SK-N-SH (cell line): ENCODE measurements around the gene ZSCAN2. TPM values are rescaled to one million over a fixed set of nuclear protein-coding genes. Genes with fewer than 3 reads are reported as not detected.

Experiments used
- CTCF ChIA-PET: fragments of 300-600, 350-600 bp; formaldehyde crosslinking; extraction: SDS; loops from one replicate; lab custom pipeline; 2021; lab: Yijun Ruan, JAX
- POLR2A ChIA-PET: fragments of 350-600 bp; sonication (Branson Sonifier 250); formaldehyde crosslinking; extraction: SDS; loops from one replicate; lab custom pipeline; 2020; ENCODE audit warnings: antibody characterized with exemption, inconsistent platforms; lab: Yijun Ruan, JAX
- DNase-seq: peaks from one replicate; pipeline ENCODE4 v3.0.0; 2012
- H2AFZ ChIP-seq: fragments of 200-600 bp; sonication (generic); 2 replicates; pipeline ENCODE4 v1.8.1; 2016; ENCODE audit warnings: antibody characterized with exemption, mild to moderate bottlenecking, low read depth
- H3F3A ChIP-seq: fragments of 200-600 bp; sonication (generic); replicated peaks from 2 replicates; pipeline ENCODE3; 2016; ENCODE audit warnings: antibody characterized with exemption, mild to moderate bottlenecking; ENCODE audit not compliant: insufficient read depth
- H3K27ac ChIP-seq, 2 experiments: fragments of 200-500 bp in 1 of 2; fragments of 200-600 bp in 1 of 2; sonication (Bioruptor generic) in 1 of 2; sonication (generic), shearing (Covaris generic) in 1 of 2; 2 replicates each; pipeline versions ENCODE4 v1.5.1 to v1.6.1; 2014 to 2016; ENCODE audit warnings: low read depth in 2 of 2, inconsistent platforms in 1 of 2, low read length in 1 of 2, mild to moderate bottlenecking in 1 of 2, mixed read lengths in 1 of 2
- H3K27me3 ChIP-seq: fragments of 200-600 bp; sonication (generic), shearing (Covaris generic); 2 replicates; pipeline ENCODE4 v1.6.1; 2016; ENCODE audit warnings: mixed run types; ENCODE audit not compliant: insufficient read depth
- H3K36me3 ChIP-seq, 2 experiments: fragments of 200-500 bp in 1 of 2; fragments of 200-600 bp in 1 of 2; sonication (Bioruptor generic) in 1 of 2; sonication (generic) in 1 of 2; replicated peaks in 1 of 2; 2 replicates each; pipeline versions ENCODE3 to v1.5.1; 2014 to 2016; ENCODE audit warnings: low read length in 1 of 2, mild to moderate bottlenecking in 1 of 2; ENCODE audit not compliant: insufficient read depth in 2 of 2, control insufficient read depth in 1 of 2
- H3K4me1 ChIP-seq, 2 experiments: fragments of 200-500 bp in 1 of 2; fragments of 200-600 bp in 1 of 2; sonication (Bioruptor generic) in 1 of 2; sonication (generic), shearing (Covaris generic) in 1 of 2; 2 replicates each; pipeline versions ENCODE4 v1.5.1 to v1.6.1; 2014 to 2016; ENCODE audit warnings: low read depth in 1 of 2, low read length in 1 of 2, mixed run types in 1 of 2; ENCODE audit not compliant: insufficient read depth in 2 of 2, control insufficient read depth in 1 of 2
- H3K4me2 ChIP-seq: fragments of 200-600 bp; sonication (generic), shearing (Covaris generic); 2 replicates; pipeline ENCODE4 v1.6.1; 2017; ENCODE audit warnings: mixed run types
- H3K4me3 ChIP-seq, 2 experiments: fragments of 200-500 bp in 1 of 2; fragments of 200-600 bp in 1 of 2; sonication (Bioruptor generic) in 1 of 2; sonication (generic), shearing (Covaris generic) in 1 of 2; 2 replicates each; pipeline versions ENCODE4 v1.5.1 to v1.8.1; 2014 to 2016; ENCODE audit warnings: low read depth in 2 of 2, inconsistent platforms in 1 of 2, low read length in 1 of 2, mild to moderate bottlenecking in 1 of 2, mixed read lengths in 1 of 2, moderate library complexity in 1 of 2
- H3K79me2 ChIP-seq: fragments of 200-600 bp; sonication (generic); 2 replicates; pipeline ENCODE4 v1.8.1; 2017; ENCODE audit warnings: mild to moderate bottlenecking; ENCODE audit not compliant: insufficient read depth
- H3K9ac ChIP-seq: fragments of 200-600 bp; sonication (generic); 2 replicates; pipeline ENCODE4 v1.6.1; 2017; ENCODE audit warnings: mixed run types
- H3K9me2 ChIP-seq: fragments of 200-600 bp; sonication (generic); 2 replicates; pipeline ENCODE4 v1.6.1; 2017; ENCODE audit warnings: mixed run types
- H3K9me3 ChIP-seq: fragments of 200-600 bp; sonication (generic); 2 replicates; pipeline ENCODE4 v1.6.1; 2017; ENCODE audit warnings: mixed run types, mild to moderate bottlenecking, moderate library complexity
- H4K20me1 ChIP-seq: fragments of 200-600 bp; sonication (generic); 2 replicates; pipeline ENCODE4 v1.6.1; 2017; ENCODE audit warnings: mild to moderate bottlenecking, mixed run types; ENCODE audit not compliant: insufficient read depth
- CHD2 ChIP-seq: fragments of 150-350 bp; IDR thresholded peaks from 2 replicates; pipeline ENCODE4 v1.6.1; 2018; ENCODE audit warnings: low read length; ENCODE audit not compliant: partially characterized antibody
- ELF1 ChIP-seq: IDR thresholded peaks from 2 replicates; pipeline ENCODE4 v1.4.0; 2012
- EZH2phosphoT487 ChIP-seq: fragments of 200-600 bp; sonication (generic); IDR thresholded peaks from 2 replicates; pipeline ENCODE4 v1.6.1; 2017; ENCODE audit warnings: low read depth, mixed run types, mild to moderate bottlenecking, antibody characterized with exemption, moderate library complexity, borderline replicate concordance
- FOXM1 ChIP-seq: IDR thresholded peaks from 2 replicates; pipeline ENCODE4 v1.4.0; 2012; ENCODE audit warnings: low read depth, mild to moderate bottlenecking
- GABPA ChIP-seq: IDR thresholded peaks from 2 replicates; pipeline ENCODE4 v1.4.0; 2012; ENCODE audit warnings: low read depth, mild to moderate bottlenecking
- JUND ChIP-seq: IDR thresholded peaks from 2 replicates; pipeline ENCODE4 v1.4.0; 2012
- MAX ChIP-seq: IDR thresholded peaks from 2 replicates; pipeline ENCODE4 v1.4.0; 2012; ENCODE audit warnings: low read depth
- MEF2A ChIP-seq: IDR thresholded peaks from 2 replicates; pipeline ENCODE4 v1.4.0; 2012; ENCODE audit warnings: low read depth, borderline replicate concordance
- NFIC ChIP-seq: IDR thresholded peaks from 2 replicates; pipeline ENCODE4 v1.4.0; 2012; ENCODE audit warnings: borderline replicate concordance
- NRF1 ChIP-seq: IDR thresholded peaks from 2 replicates; pipeline ENCODE4 v1.6.1; 2012; ENCODE audit warnings: low read depth, mild to moderate bottlenecking, low read length
- PBX3 ChIP-seq: IDR thresholded peaks from 2 replicates; pipeline ENCODE4; 2012
- RFX5 ChIP-seq: IDR thresholded peaks from 2 replicates; pipeline ENCODE4 v1.6.1; 2012; ENCODE audit warnings: mild to moderate bottlenecking, improper control_type of control experiment, low read length
- SMC3 ChIP-seq: IDR thresholded peaks from 2 replicates; pipeline ENCODE4 v1.6.1; 2012; ENCODE audit warnings: low read depth, low read length, improper control_type of control experiment
- TCF12 ChIP-seq: IDR thresholded peaks from 2 replicates; pipeline ENCODE4 v1.4.0; 2012
- USF2 ChIP-seq: fragments of 150-350 bp; IDR thresholded peaks from 2 replicates; pipeline ENCODE4 v1.6.1; 2017; ENCODE audit warnings: antibody characterized with exemption, low read length, low read depth, borderline replicate concordance
- YY1 ChIP-seq: IDR thresholded peaks from 2 replicates; pipeline ENCODE4 v1.4.0; 2012; ENCODE audit warnings: low read depth, mild to moderate bottlenecking
- ZBTB33 ChIP-seq: IDR thresholded peaks from 2 replicates; pipeline ENCODE4 v1.4.0; 2012; ENCODE audit warnings: low read depth, borderline replicate concordance
- WGBS: methylation state at CpG from one replicate; pipeline ENCODE4 v1.1.6; 2017; ENCODE audit warnings: low lambda C conversion rate; 5-methylcytosine and 5-hydroxymethylcytosine counted together
- polyA plus RNA-seq, 3 experiments: library from polyadenylated mRNA; depleted of rRNA; stranded (reverse); fragments of >200 nt; gene quantifications; 2 replicates each; pipeline ENCODE4 v1.2.3, GENCODE V29; 2012
- TF ChIP-seq, protein P1 (sequence below): fragments of 200-600 bp; sonication (generic); IDR thresholded peaks from 2 replicates; pipeline ENCODE4 v1.6.1; 2017; ENCODE audit warnings: antibody characterized with exemption, mild to moderate bottlenecking, moderate library complexity

ZSCAN2 gene
- polyA plus RNA-seq, 1 of the 3 experiments (the other 2 are of a cell fraction), result 22.0 TPM

DNA sequence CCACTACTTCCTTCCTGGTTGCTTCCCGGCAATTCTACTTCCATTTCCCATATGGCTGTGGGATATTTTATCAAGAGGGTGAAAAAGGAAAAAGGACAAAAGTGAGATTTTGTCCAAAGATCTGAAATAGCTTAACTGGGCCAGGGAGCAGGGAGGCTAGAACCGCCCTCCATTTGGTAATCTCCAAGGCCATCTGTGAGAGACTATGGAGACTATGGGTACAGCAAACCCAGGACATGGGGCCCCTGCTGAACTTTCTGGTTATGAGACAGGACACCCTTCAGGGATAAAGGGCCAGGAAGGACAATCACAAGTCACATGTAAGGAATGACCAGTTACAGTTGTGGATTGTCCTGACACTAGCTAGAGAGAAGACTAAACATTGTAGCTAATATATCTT lies 24.3 kb downstream of the ZSCAN2 start:
- Histone ChIP-seq H3K9ac (no peak overlapping the region), H3K9me3 (0 out of 2 replicates have a peak, but pooled peaks cover 7% of the 10 kb centered on the region), H3K27ac (no peak overlapping the region), H3F3A (peaks cover 3% of the 10 kb centered on the region), H3K27me3 (no peaks in the 10 kb centered on the region), H3K4me1 (peaks cover 0 to under 1% of the 10 kb centered on the region in 2 experiments; a peak in 1 of 4 replicates), H3K4me2 (no peak overlapping the region), H3K79me2 (no peaks in the 10 kb centered on the region), H3K9me2 (no peaks in the 10 kb centered on the region), H3K4me3 (no peak overlapping the region), H3K36me3 (peaks cover 24 to 36% of the 10 kb centered on the region in 2 experiments), H4K20me1 (no peaks in the 10 kb centered on the region), H2AFZ (no peak overlapping the region)
- CTCF ChIA-PET, result interaction anchor here (0.8 to 1.8 kb wide), 5 partner anchors 23 to 303 kb away, joined by 3 to 5 read pairs (median 4); no protein-coding TSS in a partner anchor
- POLR2A ChIA-PET, result no interaction called here
- no peak for DNase-seq
- no peak for TF ChIP-seq EZH2phosphoT487
- TF ChIP-seq ZBTB33, result no peak
- TF ChIP-seq TCF12, result no peak
- TF ChIP-seq YY1, result no peak
- no peak for TF ChIP-seq PBX3
- no peak for TF ChIP-seq NFIC
- no peak for TF ChIP-seq JUND
- TF ChIP-seq MEF2A, result no peak
- WGBS, result 94% methylated on average over 2 of the region's 2 CpGs

DNA sequence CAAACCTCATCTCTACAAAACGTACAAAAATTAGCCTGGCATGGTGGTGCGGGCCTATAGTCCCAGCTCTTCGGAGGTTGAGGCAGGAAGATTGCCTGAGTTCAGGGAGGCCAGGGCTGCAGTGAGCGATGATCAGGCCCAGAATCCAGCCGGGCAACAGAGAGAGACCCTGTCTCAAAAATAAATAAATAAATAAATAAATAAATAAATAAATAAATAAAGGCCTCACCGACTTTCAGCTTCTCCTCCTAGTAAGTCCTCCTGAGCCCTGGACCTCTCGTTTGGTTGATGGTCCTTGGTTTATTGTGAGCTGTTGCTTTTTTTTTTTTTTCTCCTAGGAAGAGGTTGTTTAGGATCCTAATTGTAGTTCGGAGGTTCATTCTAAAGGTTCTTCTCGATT lies 28.2 kb downstream of the ZSCAN2 start:
- Histone ChIP-seq H3K27me3 (no peaks in the 10 kb centered on the region), H3K4me2 (no peak overlapping the region), H3K9ac (no peak overlapping the region), H3K4me1 (peaks cover 13 to 15% of the 10 kb centered on the region in 2 experiments; a peak in 2 of 4 replicates), H4K20me1 (peaks cover 2% of the 10 kb centered on the region; the same call in 1 of the 2 replicates), H3K9me3 (no peaks in the 10 kb centered on the region), H2AFZ (no peak overlapping the region), H3K27ac (no peak overlapping the region), H3K79me2 (peaks cover 18% of the 10 kb centered on the region), H3F3A (peaks cover 20% of the 10 kb centered on the region), H3K36me3 (no peaks in the 10 kb centered on the region), H3K4me3 (no peak overlapping the region), H3K9me2 (no peaks in the 10 kb centered on the region)
- 95% methylated on average over 9 of the region's 9 CpGs for WGBS
- ChIA-PET POLR2A (no interaction called here), CTCF (interaction anchor here (1.9 to 2.5 kb wide), 2 partner anchors 30 to 58 kb away, joined by 6 to 11 read pairs; no protein-coding TSS in a partner anchor)
- no peak for DNase-seq
- no peak for TF ChIP-seq ZBTB33
- no peak for TF ChIP-seq NFIC
- no peak for TF ChIP-seq SMC3
- no peak for TF ChIP-seq NRF1
- TF ChIP-seq USF2, result no peak
- no peak for TF ChIP-seq CHD2
- TF ChIP-seq MAX, result no peak
- TF ChIP-seq FOXM1, result no peak
- TF ChIP-seq YY1, result no peak
- TF ChIP-seq RFX5, result no peak
- TF ChIP-seq, protein P1, sequence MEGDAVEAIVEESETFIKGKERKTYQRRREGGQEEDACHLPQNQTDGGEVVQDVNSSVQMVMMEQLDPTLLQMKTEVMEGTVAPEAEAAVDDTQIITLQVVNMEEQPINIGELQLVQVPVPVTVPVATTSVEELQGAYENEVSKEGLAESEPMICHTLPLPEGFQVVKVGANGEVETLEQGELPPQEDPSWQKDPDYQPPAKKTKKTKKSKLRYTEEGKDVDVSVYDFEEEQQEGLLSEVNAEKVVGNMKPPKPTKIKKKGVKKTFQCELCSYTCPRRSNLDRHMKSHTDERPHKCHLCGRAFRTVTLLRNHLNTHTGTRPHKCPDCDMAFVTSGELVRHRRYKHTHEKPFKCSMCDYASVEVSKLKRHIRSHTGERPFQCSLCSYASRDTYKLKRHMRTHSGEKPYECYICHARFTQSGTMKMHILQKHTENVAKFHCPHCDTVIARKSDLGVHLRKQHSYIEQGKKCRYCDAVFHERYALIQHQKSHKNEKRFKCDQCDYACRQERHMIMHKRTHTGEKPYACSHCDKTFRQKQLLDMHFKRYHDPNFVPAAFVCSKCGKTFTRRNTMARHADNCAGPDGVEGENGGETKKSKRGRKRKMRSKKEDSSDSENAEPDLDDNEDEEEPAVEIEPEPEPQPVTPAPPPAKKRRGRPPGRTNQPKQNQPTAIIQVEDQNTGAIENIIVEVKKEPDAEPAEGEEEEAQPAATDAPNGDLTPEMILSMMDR, result no peak
- no peak for TF ChIP-seq GABPA
- no peak for TF ChIP-seq ELF1
